Smooth muscle cell (in vitro differentiated cells): ENCODE results near the gene POLR3G. TPM values are rescaled to one million over a fixed set of nuclear protein-coding genes. Genes with fewer than 3 reads are reported as not detected.

Source experiments
- DNase-seq: peaks from one replicate; lab custom pipeline; 2025; ENCODE audit not compliant: unreplicated experiment; lab: John Stamatoyannopoulos, UW
- H2AFZ ChIP-seq: fragments of 200-600 bp; sonication (generic); 2 replicates; pipeline ENCODE4 v1.6.0; 2016; ENCODE audit warnings: antibody characterized with exemption, low read depth, mild to moderate bottlenecking
- H3F3A ChIP-seq: fragments of 200-600 bp; sonication (generic); 2 replicates; pipeline ENCODE4 v1.6.0; 2017; ENCODE audit warnings: antibody characterized with exemption, low read depth
- H3K27ac ChIP-seq: fragments of 200-600 bp; sonication (generic); 2 replicates; pipeline ENCODE4 v1.5.1; 2016; ENCODE audit warnings: low read depth, mild to moderate bottlenecking
- H3K27me3 ChIP-seq: fragments of 200-600 bp; sonication (generic); 2 replicates; pipeline ENCODE4 v1.6.1; 2016; ENCODE audit warnings: low read depth, mild to moderate bottlenecking
- H3K36me3 ChIP-seq: fragments of 200-600 bp; sonication (generic); 2 replicates; pipeline ENCODE4 v1.5.1; 2016; ENCODE audit warnings: low read depth
- H3K4me1 ChIP-seq: fragments of 200-600 bp; sonication (generic); 2 replicates; pipeline ENCODE4 v1.5.1; 2016; ENCODE audit warnings: low read depth
- H3K4me2 ChIP-seq: fragments of 200-600 bp; sonication (generic); 2 replicates; pipeline ENCODE4 v1.6.0; 2016; ENCODE audit warnings: mild to moderate bottlenecking
- H3K4me3 ChIP-seq: fragments of 200-600 bp; sonication (generic); 2 replicates; pipeline ENCODE4 v1.5.1; 2016; ENCODE audit warnings: mild to moderate bottlenecking
- H3K79me2 ChIP-seq: fragments of 200-600 bp; sonication (generic); 2 replicates; pipeline ENCODE4 v1.6.0; 2016; ENCODE audit warnings: low read depth, mild to moderate bottlenecking
- H3K9ac ChIP-seq: fragments of 200-600 bp; sonication (generic); 2 replicates; pipeline ENCODE4 v1.6.0; 2016; ENCODE audit warnings: low read depth
- H3K9me3 ChIP-seq: fragments of 200-600 bp; sonication (generic); replicated peaks from 2 replicates; pipeline ENCODE4 v1.5.1; 2016; ENCODE audit warnings: low read depth
- H4K20me1 ChIP-seq: fragments of 200-600 bp; sonication (generic); 2 replicates; pipeline ENCODE4 v1.6.0; 2016; ENCODE audit warnings: low read depth
- WGBS: methylation state at CpG from one replicate; pipeline ENCODE4 v1.1.7; 2016; ENCODE audit warnings: low lambda C conversion rate; 5-methylcytosine and 5-hydroxymethylcytosine counted together
- polyA plus RNA-seq: library from polyadenylated mRNA; unstranded; fragments of >200 nt; fragmentation: Nextera tagmentation; extraction: Ambion mirVana; gene quantifications from 2 replicates; pipeline ENCODE4 v1.2.1, GENCODE V29; 2016
- total RNA-seq: library from RNA; depleted of rRNA; stranded (reverse); fragments of >200 nt; gene quantifications from 2 replicates; pipeline ENCODE4 v1.2.3, GENCODE V29; 2014
- TF ChIP-seq, protein P1 (sequence below): fragments of 200-600 bp; sonication (generic); IDR thresholded peaks from 2 replicates; pipeline ENCODE4 v1.5.1; 2017; ENCODE audit warnings: borderline replicate concordance, mild to moderate bottlenecking, antibody characterized with exemption; ENCODE audit not compliant: insufficient read depth, poor library complexity, severe bottlenecking

Gene POLR3G
- total and polyA plus RNA-seq, 2 experiments from 2014 or later: 1.6 to 2.3 TPM

GRCh38 chr5:90479611-90480385 is 5.1 kb downstream of the POLR3G start:
- no peaks in the 10 kb centered on the region for H3K36me3 ChIP-seq
- H4K20me1 ChIP-seq: no peaks in the 10 kb centered on the region
- no peaks in the 10 kb centered on the region for H3K79me2 ChIP-seq
- DNase-seq: no peak
- H3K9me3 ChIP-seq: no peaks in the 10 kb centered on the region
- H3F3A ChIP-seq: no peaks in the 10 kb centered on the region
- H3K27ac ChIP-seq: no peak overlapping the region
- peaks cover 16% of the 10 kb centered on the region for H3K4me1 ChIP-seq
- no peak overlapping the region for H3K4me2 ChIP-seq
- TF ChIP-seq, protein P1, sequence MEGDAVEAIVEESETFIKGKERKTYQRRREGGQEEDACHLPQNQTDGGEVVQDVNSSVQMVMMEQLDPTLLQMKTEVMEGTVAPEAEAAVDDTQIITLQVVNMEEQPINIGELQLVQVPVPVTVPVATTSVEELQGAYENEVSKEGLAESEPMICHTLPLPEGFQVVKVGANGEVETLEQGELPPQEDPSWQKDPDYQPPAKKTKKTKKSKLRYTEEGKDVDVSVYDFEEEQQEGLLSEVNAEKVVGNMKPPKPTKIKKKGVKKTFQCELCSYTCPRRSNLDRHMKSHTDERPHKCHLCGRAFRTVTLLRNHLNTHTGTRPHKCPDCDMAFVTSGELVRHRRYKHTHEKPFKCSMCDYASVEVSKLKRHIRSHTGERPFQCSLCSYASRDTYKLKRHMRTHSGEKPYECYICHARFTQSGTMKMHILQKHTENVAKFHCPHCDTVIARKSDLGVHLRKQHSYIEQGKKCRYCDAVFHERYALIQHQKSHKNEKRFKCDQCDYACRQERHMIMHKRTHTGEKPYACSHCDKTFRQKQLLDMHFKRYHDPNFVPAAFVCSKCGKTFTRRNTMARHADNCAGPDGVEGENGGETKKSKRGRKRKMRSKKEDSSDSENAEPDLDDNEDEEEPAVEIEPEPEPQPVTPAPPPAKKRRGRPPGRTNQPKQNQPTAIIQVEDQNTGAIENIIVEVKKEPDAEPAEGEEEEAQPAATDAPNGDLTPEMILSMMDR: no peak
- no peak overlapping the region for H3K4me3 ChIP-seq
- H3K9ac ChIP-seq: no peak overlapping the region
- no peak overlapping the region for H2AFZ ChIP-seq
- H3K27me3 ChIP-seq: no peaks in the 10 kb centered on the region

- Histone ChIP-seq H3K4me1 (peaks cover 7% of the 10 kb centered on the region), H4K20me1 (no peaks in the 10 kb centered on the region), H3K79me2 (no peaks in the 10 kb centered on the region), H3K9me3 (no peaks in the 10 kb centered on the region), H3K4me2 (no peak overlapping the region), H3K36me3 (no peaks in the 10 kb centered on the region), H3K27ac (no peak overlapping the region), H2AFZ (no peak overlapping the region), H3K9ac (no peak overlapping the region), H3K27me3 (no peaks in the 10 kb centered on the region), H3F3A (no peaks in the 10 kb centered on the region), H3K4me3 (no peak overlapping the region)
- 100% methylated on average over 1 of the region's 1 CpG for WGBS
- TF ChIP-seq, protein P1: no peak
- DNase-seq: no peak
Measured at GRCh38 chr5:90480699-90481098, 6.0 kb downstream of the POLR3G start.

GRCh38 chr5:90483206-90483605 is 8.5 kb downstream of the POLR3G start:
- H3K4me3 ChIP-seq: no peak overlapping the region
- H3K9me3 ChIP-seq: no peaks in the 10 kb centered on the region
- TF ChIP-seq, protein P1: no peak
- H3K4me1 ChIP-seq: no peaks in the 10 kb centered on the region
- H3K79me2 ChIP-seq: no peaks in the 10 kb centered on the region
- no peak overlapping the region for H3K4me2 ChIP-seq
- H3F3A ChIP-seq: no peaks in the 10 kb centered on the region
- DNase-seq: no peak
- 98% methylated on average over 8 of the region's 8 CpGs for WGBS
- H3K27me3 ChIP-seq: no peaks in the 10 kb centered on the region
- H3K36me3 ChIP-seq: no peaks in the 10 kb centered on the region
- no peak overlapping the region for H3K27ac ChIP-seq
- no peak overlapping the region for H2AFZ ChIP-seq
- H3K9ac ChIP-seq: no peak overlapping the region
- no peaks in the 10 kb centered on the region for H4K20me1 ChIP-seq

GRCh38 chr5:90484540-90484939 is 9.9 kb downstream of the POLR3G start:
- Histone ChIP-seq H3K9me3 (no peaks in the 10 kb centered on the region), H2AFZ (no peak overlapping the region), H3K27me3 (no peaks in the 10 kb centered on the region), H3K27ac (no peak overlapping the region), H3F3A (no peaks in the 10 kb centered on the region), H3K4me2 (no peak overlapping the region), H3K9ac (no peak overlapping the region), H4K20me1 (no peaks in the 10 kb centered on the region), H3K4me1 (no peaks in the 10 kb centered on the region), H3K36me3 (no peaks in the 10 kb centered on the region), H3K79me2 (no peaks in the 10 kb centered on the region), H3K4me3 (no peak overlapping the region)
- TF ChIP-seq, protein P1: no peak
- 73% methylated on average over 3 of the region's 3 CpGs for WGBS
- no peak for DNase-seq
